HG03378 (cell line): ENCODE results near the gene DCAF5.
"Not testable (repeated sequence)": the region's sequence is repeated elsewhere in the genome, so short reads cannot be mapped to it uniquely, and the experiment has no call there.

Experiments used
- ATAC-seq: cut with Tn5 transposase; IDR thresholded peaks from one replicate; pipeline ENCODE4 v1.9.1; 2021; ENCODE audit warnings: mild to moderate bottlenecking, moderate library complexity; ENCODE audit not compliant: unreplicated experiment

DCAF5 gene

DNA sequence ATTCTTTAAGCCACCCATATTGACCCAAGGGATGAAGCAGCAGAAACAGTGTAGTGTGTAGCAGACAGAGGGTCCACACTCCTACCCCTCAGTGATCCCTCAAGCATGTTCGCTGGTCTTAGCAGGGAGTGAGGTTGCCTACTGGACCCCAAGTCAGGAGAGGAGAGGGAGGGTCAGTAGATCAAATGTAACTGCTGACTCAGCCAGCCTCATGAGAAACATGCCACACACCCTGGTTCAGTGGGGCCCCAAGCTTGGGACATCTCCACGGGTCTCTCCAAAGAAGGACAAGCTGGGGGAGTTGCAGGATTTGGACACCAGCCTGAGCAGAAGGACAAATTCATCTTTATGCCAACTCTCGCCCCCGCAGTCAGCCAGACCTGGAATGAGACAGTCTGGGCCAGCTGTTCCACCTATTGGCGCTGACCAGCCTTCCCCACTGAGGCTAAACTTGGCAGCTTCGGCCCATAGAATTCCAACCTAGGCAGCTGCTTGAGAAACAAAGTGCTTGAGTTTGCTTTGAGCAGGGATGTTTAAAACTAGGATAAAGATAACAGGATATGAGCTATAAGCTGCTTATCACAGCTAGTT is 107.9 kb downstream of the DCAF5 start:
- no peak for ATAC-seq

DNA sequence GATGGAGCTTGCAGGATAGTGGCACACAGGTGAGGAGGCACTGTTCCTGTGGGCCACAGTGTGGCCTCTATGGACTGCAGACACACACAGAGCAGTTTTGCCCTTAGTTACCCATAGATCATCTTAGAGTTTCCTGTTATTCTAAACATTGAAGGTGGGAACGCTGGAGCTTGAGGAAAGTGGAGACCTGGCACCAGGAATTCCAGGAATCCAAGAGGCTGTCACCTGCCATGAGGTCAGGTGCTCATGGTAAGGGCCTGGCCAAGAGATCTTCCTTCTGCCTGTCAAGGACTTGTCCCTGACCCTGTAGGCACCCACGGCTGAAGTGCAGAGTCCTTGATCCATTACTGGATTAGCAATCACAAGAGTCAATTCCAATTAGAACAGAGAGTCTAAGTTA is 108.6 kb downstream of the DCAF5 start:
- no peak for ATAC-seq

DNA sequence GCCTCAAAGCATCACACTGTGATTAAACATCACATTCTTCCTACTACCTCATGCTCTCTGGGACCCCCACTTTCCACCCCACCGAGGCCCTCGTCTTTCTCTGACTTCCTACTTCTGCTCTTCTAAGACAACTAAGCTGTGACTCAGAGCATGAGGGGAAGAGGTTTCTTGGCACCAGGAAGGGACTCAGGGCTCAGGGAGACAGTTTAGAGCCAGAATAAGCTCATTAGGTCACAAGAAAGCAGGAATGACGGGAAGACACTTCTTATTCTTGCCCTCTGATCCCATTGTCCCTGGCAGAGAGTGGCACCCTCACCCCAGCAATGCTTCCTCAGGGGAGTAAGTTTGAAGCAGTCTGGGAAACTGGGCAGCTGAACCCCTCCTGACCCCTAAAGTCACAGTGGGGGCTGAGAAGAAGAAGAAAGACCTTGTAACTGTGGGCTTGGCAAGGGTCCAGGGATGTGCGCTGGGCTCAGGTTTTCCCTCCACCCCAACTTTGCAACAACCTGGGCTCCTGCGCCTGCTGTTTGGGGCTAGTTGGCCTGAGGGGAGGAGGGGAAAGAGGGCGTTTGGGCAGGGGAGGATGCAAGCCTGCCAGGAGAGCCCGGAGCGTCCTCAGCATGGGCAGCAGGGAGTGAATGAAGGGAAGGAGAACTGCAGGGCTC is 109.2 kb downstream of the DCAF5 start:
- no peak for ATAC-seq

DNA sequence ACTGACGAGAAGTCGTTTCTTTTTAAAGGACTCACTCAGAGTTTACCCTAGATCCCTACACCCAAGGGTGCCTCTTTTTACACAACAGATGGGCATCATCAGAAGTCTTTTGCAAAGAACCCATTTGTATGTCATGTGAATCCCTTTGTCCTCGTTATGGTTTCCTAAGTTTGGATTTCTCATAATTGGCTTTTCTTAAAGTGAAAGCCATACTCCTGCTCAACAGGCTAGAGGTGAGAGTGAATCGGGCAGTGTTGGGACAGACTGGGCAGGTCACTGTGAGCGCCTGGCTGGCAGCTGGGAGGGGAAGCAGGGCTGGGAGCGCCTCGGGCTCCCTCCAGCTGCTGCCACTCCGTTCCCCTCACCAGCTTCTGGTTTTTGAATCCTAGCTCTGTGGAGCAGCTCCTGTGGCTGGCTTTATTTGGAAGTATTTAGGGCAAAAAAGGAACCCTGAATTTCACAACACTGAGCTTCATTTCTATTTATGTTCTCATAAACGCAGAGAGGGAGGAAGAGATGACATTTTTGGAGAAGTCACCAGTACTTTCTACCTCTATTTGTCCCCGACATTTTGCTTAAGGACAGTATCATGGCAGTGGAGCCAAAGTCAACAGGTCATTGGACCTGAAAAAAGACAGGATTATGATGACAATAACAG is 110.0 kb downstream of the DCAF5 start:
- no peak for ATAC-seq

DNA sequence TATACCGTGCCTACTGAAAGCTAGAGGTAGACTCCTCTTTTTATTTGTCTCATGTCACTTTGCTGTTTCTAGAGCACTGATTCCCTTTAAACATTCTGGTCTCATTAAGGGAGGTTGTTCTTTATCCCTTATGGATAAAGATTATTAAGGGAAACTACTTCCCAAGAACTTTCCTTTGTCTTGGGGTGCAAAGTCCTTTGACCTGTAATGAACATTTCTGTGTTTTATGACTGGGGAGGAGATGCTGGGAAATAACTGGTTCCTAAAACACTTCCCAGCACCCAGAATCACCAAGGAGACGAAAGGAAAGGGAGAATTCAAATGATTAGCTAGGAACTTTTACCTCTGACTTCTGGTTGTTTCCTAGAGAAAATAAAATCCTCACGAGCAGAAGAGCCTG is 110.6 kb downstream of the DCAF5 start:
- ATAC-seq, result no peak

DNA sequence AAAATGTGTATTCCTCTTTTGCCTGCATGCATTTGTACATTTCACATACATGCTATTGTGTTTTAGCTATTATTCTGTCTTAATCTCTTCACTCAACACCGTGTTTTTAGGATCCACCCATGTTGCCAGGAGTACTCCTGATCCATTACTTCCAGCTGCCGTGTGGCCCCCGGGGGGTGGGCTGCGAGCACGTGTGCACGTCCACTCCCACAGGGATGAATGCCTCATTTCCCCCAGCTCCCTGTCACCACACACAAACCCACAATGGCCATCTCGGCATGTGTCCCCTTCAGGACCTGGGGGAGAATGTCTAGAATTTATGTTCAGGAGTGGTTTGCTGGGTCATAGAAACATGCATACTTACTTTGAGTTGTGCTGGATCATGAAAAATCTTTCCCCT is 111.1 kb downstream of the DCAF5 start:
- no peak for ATAC-seq

DNA sequence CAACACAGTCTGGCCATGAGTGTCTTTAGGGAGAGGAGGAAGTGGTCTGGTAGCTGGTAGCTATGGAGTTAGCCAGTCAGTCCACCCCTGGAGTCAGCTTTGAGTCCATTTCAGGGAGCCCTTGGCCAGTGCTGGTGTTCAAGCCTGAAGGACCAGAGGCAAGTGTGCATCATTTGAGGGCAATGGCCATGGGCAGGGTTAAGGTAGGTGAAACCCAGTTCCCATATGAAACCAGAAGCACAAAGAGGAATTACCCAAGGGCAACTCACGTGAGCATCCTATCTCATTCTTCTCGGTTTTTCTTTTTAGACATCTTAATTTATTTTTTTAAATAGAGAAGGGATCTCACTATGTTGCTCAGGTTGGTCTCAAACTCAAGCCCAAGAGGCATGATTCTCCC is 112.6 kb downstream of the DCAF5 start:
- no peak for ATAC-seq

DNA sequence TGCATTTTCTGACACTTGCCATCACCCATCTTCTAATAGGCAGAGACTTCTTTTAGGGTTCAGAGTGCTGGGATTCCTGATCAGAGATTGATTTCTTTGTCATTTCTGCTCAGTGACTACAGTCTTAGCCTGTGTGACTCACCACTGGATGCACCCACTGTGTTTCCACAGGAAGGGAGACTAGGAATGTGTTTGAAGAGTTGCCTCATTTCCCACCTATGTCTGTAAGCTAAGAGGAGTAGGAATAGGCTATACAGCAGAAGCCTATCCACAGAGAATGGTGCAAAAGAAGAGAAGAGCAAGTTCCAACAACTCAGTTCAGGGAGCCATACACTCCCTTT is 113.7 kb downstream of the DCAF5 start:
- ATAC-seq, result no peak

DNA sequence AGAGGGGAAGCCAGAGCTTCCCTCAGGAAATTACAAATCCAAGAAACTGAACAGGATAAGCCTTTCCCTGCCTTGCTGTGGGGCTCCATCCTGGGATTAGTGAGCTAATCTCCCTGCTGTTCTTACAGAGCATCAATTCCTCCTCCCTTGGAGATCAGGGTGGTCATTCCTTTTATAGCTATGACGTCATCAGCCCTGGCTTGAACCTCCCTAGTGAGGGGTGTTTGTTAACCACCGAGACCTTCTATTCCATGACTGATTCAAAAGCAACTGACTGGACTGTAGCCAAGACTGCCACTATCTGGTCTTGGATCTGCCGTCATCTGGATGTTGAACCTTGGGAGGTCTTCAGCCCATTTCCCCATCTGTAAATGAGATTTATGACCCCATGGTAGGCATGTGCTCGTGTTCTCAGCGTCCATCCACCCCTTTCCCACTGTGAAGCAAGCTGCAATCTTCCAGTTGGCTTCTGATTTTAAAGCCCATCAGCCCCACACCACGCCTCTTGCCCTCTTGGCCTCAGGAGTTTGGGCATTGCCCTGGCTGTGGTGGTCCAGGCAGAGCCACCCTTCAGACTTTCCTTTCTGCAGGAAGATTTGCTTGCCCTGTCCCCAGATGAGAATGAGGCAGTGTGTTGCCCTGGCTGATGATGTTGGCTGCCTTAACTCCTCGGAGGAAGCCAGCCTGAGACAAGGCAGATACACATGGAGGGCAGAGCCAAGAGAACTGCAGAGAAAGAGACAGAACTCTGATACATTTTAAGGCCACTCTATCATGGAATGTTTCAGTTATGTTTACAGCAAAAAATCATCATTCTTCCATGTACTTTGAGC is 114.2 kb downstream of the DCAF5 start:
- ATAC-seq, result no peak

DNA sequence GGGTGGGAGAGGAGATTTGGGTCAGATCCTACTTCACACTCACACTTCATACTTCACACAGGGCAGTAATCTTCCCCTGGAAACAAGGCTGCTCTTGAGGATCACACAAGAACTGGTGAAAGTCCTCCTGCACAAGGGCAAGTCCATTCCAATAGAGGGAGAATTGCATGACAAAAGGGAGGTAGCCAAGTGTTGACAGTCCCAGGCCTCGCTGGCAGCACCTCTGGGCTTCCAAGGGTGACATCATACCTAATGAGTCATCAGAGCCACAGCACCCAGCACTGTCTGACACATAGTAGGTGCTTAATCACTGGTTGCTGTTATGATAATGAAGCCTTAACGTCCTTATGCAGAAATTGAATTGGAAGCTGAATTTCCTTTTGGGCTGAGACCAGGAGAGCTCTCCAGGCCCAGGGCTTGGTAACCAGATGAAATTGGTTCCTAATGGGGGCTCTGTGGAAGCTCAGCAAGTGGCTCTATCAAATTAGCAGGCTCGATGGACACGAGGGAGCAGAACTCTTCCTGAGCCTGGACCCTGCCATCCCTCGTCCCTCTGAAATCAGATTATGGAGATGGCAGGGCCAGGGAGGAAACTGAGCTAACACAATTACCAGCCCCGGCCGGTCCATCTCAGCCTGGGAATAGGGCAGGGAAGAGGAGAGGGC is 115.0 kb downstream of the DCAF5 start:
- ATAC-seq, result no peak

DNA sequence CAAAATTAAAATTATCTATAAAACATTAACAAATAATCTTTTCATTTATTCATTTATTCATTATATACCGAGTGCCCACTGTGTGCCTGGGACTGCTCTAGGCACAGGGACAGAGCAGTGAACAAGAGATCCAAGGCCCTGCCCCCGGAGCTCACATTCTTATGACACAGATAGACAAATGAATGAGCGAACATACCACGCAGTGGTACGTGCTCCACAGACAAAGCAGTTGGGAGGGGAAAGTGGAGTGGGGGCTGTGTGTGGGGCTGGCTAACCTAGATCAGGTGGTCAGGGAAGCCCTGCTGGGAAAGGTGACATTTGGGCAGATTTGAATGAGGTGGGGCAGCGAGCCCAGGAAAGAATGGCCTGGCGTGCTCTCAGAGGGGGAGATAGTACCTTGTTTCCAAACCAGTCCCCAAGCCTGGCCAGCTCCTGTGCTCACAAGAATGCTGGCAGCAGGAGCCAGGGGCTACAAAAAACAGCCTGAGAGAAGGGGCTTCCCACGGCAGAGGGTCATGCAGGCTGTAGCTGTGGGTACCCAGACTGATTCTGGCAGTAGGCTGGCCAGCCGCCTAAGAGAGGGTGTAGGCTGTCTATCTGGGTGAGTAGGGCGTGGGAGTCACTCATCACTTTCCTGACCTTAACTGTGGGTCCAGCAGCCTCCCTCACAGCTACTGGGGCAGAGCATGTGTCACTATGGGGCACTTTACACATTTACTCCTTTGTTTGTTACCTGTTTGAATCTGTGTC is 116.0 kb downstream of the DCAF5 start:
- no peak for ATAC-seq

DNA sequence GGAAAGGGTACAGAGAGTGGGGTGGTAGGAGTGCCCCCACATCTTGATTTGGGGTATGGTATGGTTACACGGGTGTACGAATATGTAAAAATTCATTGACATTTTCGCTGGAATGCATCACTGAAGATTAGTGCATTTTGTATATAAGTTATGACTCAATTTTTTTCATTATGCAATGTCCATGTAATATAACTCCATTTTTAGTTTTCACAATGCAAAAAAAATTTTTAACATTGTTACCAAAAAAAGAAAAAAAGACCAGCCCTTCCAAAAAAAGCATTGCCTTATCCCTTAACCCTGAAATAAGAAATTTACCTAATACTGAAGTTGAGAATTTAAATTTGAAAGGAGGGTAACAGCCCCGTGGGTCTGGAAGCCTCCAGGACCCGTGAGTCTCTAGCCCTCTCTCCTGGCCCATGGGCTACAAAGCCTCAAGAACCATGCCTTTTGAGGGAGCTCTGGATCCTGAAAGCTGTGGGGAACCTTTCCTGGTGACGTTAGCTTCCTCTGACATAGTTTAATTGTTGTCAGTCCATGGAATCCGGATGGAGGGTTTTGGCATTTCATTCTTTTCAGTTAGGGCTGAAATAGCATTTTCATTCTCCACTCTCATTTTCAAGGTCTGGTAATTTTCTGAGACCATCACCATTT is 118.2 kb downstream of the DCAF5 start:
- no peak for ATAC-seq

DNA sequence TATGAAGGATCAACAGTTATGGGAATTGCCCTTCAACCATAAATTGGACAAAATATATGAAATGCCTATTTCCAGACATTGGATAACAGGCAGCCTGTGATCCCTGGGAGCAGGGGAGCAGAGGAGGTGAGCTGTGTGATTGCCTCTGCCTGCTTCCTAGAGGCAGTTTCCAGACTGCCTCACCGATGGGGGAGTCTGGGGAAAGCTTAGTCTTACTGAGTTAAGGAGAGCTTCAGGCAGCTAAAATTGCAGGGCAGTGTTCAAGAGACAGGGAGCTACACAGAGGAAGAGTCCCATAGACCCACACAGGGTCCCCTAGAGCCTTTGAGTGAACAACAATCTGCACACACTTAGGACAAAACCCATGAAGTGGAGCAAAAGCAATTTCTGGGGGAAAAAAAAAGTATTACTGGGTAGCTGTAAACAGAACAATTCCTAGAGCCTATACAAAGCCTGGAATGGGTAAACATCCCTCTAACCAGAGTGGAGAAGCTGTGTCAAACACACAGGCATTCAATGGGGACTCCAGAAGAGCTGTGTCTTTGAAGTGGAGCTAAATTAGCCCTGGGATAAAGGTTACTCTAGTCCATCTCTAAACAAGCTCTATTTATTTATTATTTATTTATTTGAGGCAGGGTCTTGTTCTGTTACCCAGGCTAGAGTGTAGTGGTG is 125.5 kb downstream of the DCAF5 start:
- ATAC-seq, result no peak

DNA sequence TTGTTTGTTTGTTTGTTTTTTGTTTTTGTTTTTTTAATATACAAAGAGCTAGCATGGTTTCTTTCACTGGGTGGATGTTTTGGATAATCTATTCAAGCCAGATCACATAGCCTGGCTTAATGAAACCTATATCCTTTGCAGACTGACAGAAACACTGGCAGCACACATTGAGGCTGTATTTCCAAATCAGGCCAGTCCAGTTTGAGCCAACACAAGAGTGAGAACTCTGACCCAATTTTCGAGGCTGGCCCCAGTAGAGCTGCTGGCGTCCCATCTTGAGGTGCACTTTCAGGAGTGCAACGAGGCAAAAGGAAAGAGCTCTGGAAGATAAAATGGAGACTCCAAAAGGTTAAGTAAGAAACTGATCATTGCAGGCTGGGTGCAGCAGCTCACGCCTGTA is 129.9 kb downstream of the DCAF5 start:
- ATAC-seq, result no peak

DNA sequence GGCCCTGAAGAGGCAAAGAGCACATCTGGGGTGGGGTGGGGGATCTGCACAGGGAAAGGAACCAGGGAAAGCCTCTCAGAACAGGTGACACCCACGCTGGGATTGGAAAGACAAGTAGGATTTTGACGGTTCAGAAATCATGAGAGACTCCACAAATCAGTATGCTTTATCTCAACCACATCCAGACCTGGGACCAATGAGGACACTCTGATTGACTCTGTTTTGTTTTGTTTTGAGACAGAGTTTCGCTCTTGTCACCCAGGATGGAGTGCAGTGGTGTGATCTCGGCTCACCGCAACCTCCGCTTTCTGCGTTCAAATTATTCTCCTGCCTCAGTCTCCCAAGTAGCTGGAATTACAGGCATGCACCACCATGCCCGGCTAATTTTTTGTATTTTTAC is 130.8 kb downstream of the DCAF5 start:
- not testable (repeated sequence) for ATAC-seq

DNA sequence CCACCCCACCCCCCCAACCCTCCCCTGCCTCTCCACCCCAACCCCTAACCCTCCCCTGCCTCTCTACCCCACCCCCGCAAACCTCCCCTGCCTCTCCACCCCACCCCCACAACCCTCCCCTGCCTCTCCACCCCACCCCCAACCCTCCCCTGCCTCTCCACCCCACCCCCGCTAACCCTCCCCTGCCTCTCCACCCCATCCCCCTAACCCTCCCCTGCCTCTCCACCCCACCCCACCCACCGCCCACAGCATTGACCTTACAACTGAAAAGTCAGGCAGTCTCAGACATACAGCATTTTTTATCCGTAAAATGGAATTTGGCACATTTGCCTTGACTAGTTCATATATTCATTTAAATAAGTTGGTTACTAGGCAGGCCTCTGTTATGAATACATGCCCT is 135.2 kb downstream of the DCAF5 start:
- no peak for ATAC-seq

DNA sequence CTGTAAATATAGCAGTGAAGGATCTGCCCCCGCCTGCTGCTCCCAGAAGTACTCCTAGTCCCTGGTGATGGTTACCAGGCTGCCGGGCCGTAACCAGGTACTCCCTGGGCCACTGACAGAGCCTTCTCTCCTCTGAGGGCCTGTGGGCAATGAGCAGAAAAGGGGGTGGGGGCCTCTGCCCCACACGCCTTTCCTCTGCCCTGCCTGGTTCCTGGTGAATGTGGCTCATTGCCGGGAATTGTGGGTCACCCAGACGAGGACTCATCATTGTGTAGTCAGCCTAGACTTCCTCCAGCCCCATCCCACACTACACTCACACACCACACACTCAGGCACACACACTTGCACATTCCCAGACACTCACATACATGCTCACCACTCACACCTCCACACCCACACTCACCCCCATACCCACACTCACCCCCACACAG is 138.1 kb downstream of the DCAF5 start:
- ATAC-seq, result no peak

DNA sequence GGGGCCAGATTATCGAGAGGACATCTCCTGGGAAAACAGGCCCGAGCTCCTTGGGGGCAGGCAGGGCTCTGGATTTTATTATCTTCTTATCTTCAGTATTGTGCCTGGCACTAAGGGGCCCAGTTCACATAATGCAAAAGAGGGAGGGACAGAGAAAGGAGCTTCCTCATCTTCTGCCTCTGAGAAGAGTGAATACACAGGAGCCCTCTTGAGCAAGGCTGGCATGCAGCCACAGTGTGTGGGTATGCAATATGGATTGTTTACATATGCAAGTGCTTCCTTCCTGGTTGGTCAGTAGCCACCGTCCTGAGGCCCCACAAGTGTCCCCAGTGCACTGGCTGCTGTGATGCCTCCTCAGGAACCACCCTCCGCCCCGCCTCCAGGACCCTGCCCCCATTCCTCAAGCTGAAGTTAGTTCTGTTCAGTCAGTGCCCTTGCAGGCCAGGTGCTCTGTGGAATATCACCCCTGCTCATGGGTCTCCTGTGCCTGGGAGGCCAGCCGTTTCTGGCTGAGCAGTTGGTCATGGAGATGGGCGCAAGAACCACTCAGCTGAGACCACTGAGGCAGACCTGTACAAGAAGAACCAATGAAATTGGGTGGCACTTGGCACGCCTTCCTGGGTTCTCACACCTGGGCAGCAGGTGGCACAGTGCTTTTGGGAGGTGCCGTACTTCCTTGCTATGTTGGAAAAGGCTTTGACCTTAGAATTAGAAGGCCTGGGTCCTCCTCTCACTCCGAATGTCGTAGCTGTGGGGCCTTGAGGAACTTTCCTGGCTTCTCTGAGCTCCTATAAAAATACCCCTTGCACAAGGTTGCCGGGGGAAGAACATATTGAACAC is 138.8 kb downstream of the DCAF5 start:
- no peak for ATAC-seq
